ENCODE data around the gene ZC2HC1B. TPM values are rescaled to one million over a fixed set of nuclear protein-coding genes. Genes with fewer than 3 reads are reported as not detected.

Gene ZC2HC1B
- total RNA-seq, 1 experiment from 2014 or later = not detected

DNA sequence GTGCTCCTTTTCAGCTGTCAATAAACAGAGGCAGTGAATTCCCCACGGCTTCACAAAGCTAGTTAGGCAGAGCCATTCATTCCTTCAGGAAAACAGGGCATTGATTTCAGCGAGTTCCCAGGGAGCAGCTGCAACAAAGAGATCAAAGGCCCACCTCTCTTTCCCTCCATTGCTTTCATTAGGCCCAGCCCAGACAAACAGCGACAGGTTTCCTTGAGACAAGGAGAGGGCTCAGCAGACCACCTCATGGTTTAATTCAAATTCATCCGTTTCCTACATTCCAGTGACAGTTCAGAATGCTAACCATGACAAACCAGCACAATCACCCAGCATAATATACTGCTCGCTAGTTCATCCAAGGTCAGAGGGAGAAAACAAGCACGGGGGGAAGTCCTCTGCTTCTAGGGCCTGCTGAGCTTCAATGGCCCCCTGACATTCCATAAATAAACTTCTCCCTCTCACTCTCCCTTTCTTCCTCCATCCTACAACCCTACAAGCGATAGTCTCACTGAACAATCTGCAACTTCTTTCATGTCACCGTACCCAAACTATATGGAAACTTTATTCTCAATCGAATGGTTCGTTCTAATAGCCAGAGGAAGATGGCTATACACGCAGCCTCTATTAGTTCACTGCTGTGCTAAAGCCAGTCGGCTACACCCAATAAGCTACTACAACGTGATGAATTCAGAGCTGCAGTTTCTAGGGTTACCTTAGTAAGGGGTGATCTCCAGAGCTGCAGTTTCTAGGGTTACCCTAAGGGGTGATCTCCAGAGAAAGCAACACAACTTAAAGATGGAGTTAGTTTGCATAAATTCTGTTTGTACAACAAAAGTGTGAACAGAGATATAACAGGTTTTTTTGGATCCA is 109.1 kb downstream of the ZC2HC1B start:
- Histone ChIP-seq H3K9me3 (ENCODE audit: control insufficient read depth in 1 of 2, insufficient read depth in 1 of 2, low read depth in 1 of 2, low read length in 2 of 2) (no peaks in the 10 kb centered on the region), H3K4me2 (ENCODE audit: low read length) (no peak overlapping the region), H3K36me3 (ENCODE audit: control insufficient read depth in 1 of 2, insufficient read depth in 2 of 2, low read length in 2 of 2) (no peaks in the 10 kb centered on the region), H3K9me2 (ENCODE audit: insufficient read depth) (no peaks in the 10 kb centered on the region), H3K79me2 (ENCODE audit: insufficient read depth, low read length) (no peaks in the 10 kb centered on the region), H3K27ac (ENCODE audit: low read depth, low read length) (no peak overlapping the region), H2AFZ (ENCODE audit: low read depth, low read length, poor library complexity, severe bottlenecking) (no peak overlapping the region), H3K4me1 (ENCODE audit: control insufficient read depth in 1 of 2, insufficient read depth in 2 of 2, low read length in 2 of 2) (no peaks in the 10 kb centered on the region), H4K20me1 (ENCODE audit: insufficient read depth) (no peaks in the 10 kb centered on the region), H3K4me3 (replicated peaks in 1 of 2; ENCODE audit: low read depth in 1 of 2, low read length in 2 of 2) (no peak overlapping the region), H3K27me3 (ENCODE audit: insufficient read depth, low read length) (no peaks in the 10 kb centered on the region), H3K9ac (ENCODE audit: low read length) (no peak overlapping the region)
- no TSS peak for BruUV-seq (replicated peaks)
- ATAC-seq = no peak
- intact Hi-C loops (cut with micrococcal nuclease) = no loop called here
- DNase-seq (ENCODE audit: low read depth, low spot score) = no peak
- CTCF ChIA-PET = no interaction called here
- TF ChIP-seq, protein P1, sequence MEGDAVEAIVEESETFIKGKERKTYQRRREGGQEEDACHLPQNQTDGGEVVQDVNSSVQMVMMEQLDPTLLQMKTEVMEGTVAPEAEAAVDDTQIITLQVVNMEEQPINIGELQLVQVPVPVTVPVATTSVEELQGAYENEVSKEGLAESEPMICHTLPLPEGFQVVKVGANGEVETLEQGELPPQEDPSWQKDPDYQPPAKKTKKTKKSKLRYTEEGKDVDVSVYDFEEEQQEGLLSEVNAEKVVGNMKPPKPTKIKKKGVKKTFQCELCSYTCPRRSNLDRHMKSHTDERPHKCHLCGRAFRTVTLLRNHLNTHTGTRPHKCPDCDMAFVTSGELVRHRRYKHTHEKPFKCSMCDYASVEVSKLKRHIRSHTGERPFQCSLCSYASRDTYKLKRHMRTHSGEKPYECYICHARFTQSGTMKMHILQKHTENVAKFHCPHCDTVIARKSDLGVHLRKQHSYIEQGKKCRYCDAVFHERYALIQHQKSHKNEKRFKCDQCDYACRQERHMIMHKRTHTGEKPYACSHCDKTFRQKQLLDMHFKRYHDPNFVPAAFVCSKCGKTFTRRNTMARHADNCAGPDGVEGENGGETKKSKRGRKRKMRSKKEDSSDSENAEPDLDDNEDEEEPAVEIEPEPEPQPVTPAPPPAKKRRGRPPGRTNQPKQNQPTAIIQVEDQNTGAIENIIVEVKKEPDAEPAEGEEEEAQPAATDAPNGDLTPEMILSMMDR (IDR thresholded peaks at IDR 0.05 in 2 of 3, conservative IDR thresholded peaks at IDR 0.05 in 1 of 3; ENCODE audit: borderline replicate concordance in 1 of 3, insufficient read depth in 1 of 3, low read depth in 2 of 3, low read length in 2 of 3) = no peak
- TF ChIP-seq, protein P2, sequence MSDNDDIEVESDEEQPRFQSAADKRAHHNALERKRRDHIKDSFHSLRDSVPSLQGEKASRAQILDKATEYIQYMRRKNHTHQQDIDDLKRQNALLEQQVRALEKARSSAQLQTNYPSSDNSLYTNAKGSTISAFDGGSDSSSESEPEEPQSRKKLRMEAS (IDR thresholded peaks at IDR 0.05) = no peak
- no peak for TF ChIP-seq CBX3 (IDR thresholded peaks at IDR 0.05; ENCODE audit: low read depth)
- TF ChIP-seq CEBPB (IDR thresholded peaks at IDR 0.05; ENCODE audit: low read depth) = no peak
- TF ChIP-seq SRF (IDR thresholded peaks at IDR 0.05; ENCODE audit: low read depth) = no peak
- TF ChIP-seq JUND (IDR thresholded peaks at IDR 0.05) = no peak
- TF ChIP-seq TCF7L2 (IDR thresholded peaks at IDR 0.05; ENCODE audit: borderline replicate concordance, extremely low read depth, insufficient read depth, insufficient read length) = no peak
- TF ChIP-seq ZNF274 (IDR thresholded peaks at IDR 0.05; ENCODE audit: low read depth, low read length) = no peak
- TF ChIP-seq, protein P3, sequence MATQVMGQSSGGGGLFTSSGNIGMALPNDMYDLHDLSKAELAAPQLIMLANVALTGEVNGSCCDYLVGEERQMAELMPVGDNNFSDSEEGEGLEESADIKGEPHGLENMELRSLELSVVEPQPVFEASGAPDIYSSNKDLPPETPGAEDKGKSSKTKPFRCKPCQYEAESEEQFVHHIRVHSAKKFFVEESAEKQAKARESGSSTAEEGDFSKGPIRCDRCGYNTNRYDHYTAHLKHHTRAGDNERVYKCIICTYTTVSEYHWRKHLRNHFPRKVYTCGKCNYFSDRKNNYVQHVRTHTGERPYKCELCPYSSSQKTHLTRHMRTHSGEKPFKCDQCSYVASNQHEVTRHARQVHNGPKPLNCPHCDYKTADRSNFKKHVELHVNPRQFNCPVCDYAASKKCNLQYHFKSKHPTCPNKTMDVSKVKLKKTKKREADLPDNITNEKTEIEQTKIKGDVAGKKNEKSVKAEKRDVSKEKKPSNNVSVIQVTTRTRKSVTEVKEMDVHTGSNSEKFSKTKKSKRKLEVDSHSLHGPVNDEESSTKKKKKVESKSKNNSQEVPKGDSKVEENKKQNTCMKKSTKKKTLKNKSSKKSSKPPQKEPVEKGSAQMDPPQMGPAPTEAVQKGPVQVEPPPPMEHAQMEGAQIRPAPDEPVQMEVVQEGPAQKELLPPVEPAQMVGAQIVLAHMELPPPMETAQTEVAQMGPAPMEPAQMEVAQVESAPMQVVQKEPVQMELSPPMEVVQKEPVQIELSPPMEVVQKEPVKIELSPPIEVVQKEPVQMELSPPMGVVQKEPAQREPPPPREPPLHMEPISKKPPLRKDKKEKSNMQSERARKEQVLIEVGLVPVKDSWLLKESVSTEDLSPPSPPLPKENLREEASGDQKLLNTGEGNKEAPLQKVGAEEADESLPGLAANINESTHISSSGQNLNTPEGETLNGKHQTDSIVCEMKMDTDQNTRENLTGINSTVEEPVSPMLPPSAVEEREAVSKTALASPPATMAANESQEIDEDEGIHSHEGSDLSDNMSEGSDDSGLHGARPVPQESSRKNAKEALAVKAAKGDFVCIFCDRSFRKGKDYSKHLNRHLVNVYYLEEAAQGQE (IDR thresholded peaks at IDR 0.05; ENCODE audit: low read depth) = no peak
- TF ChIP-seq, protein P4, sequence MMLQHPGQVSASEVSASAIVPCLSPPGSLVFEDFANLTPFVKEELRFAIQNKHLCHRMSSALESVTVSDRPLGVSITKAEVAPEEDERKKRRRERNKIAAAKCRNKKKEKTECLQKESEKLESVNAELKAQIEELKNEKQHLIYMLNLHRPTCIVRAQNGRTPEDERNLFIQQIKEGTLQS (IDR thresholded peaks at IDR 0.05) = no peak
- no peak for TF ChIP-seq ZFX (IDR thresholded peaks at IDR 0.05)
- TF ChIP-seq FOSL1 (IDR thresholded peaks at IDR 0.05; ENCODE audit: low read depth) = no peak
- TF ChIP-seq EGR1 (IDR thresholded peaks at IDR 0.05; ENCODE audit: low read depth) = no peak
- no peak for TF ChIP-seq EZH2 (IDR thresholded peaks at IDR 0.05)
- TF ChIP-seq SIN3A (IDR thresholded peaks at IDR 0.05; ENCODE audit: low read depth) = no peak
- TF ChIP-seq POLR2AphosphoS5 (IDR thresholded peaks at IDR 0.05; ENCODE audit: low read depth, low read length) = no peak
- no peak for TF ChIP-seq YY1 (IDR thresholded peaks at IDR 0.05; ENCODE audit: extremely low read depth, insufficient replicate concordance, low read depth, low read length)
- TF ChIP-seq RAD21 (IDR thresholded peaks at IDR 0.05; ENCODE audit: low read depth) = no peak
- no peak for TF ChIP-seq EZH2phosphoT487 (IDR thresholded peaks at IDR 0.05; ENCODE audit: borderline replicate concordance)
- TF ChIP-seq POLR2A (IDR thresholded peaks at IDR 0.05; ENCODE audit: borderline replicate concordance, extremely low read depth, insufficient read depth, insufficient read length) = no peak
- POLR2A ChIA-PET = no interaction called here
- RAD21 ChIA-PET (ENCODE audit: low non-redundant PET in 1 of 2, low total read pairs in 2 of 2, uncharacterized antibody in 2 of 2, unreplicated experiment in 2 of 2) = no interaction called here
